HFF-Myc (cell line): Measurements from ENCODE around the gene KIAA0040.

ENCODE experiments used
- DNase-seq: peaks from one replicate; pipeline ENCODE4 v3.0.0-alpha.2; 2011; ENCODE audit warnings: low read depth; ENCODE audit errors: extremely low read depth
- H3K4me3 ChIP-seq: replicated peaks from 2 replicates; pipeline ENCODE4 v1.5.1; 2011; ENCODE audit warnings: low read depth, mild to moderate bottlenecking, control low read depth, low read length
- CTCF ChIP-seq: IDR thresholded peaks from 2 replicates; pipeline ENCODE4 v1.5.1; 2012; ENCODE audit warnings: mild to moderate bottlenecking, low read depth, low read length, control low read depth; ENCODE audit errors: missing control alignments

The KIAA0040 gene

GRCh38 chr1:175179837-175180590, 12.6 kb downstream of the KIAA0040 start:
- no peak for TF ChIP-seq CTCF
- H3K4me3 ChIP-seq = no peak overlapping the region
- no peak for DNase-seq

- DNase-seq = no peak
- TF ChIP-seq CTCF = no peak
These were observed 14.1 kb downstream of the KIAA0040 start for GRCh38 chr1:175178456-175178855.

GRCh38 chr1:175178056-175178455, 14.5 kb downstream of the KIAA0040 start:
- TF ChIP-seq CTCF = no peak
- no peak for DNase-seq
- no peak overlapping the region for H3K4me3 ChIP-seq

More at GRCh38 chr1:175178456-175178855, 14.1 kb downstream of the KIAA0040 start:
- no peak overlapping the region for H3K4me3 ChIP-seq

GRCh38 chr1:175176246-175176645, 16.3 kb downstream of the KIAA0040 start:
- no peak overlapping the region for H3K4me3 ChIP-seq
- TF ChIP-seq CTCF = no peak
- DNase-seq = no peak

- no peak for DNase-seq
- TF ChIP-seq CTCF = no peak
- H3K4me3 ChIP-seq = no peak overlapping the region
These were observed 18.1 kb downstream of the KIAA0040 start for GRCh38 chr1:175174309-175175102.

GRCh38 chr1:175173531-175173930, 19.0 kb downstream of the KIAA0040 start:
- DNase-seq = no peak
- no peak overlapping the region for H3K4me3 ChIP-seq
- no peak for TF ChIP-seq CTCF
